H9 (cell line): ENCODE measurements around the gene RND3. TPM values are rescaled to one million over a fixed set of nuclear protein-coding genes. Genes with fewer than 3 reads are reported as not detected.

Experiments
- DNase-seq: peaks from one replicate; pipeline ENCODE4 v3.0.0-alpha.2; 2017
- H2AFZ ChIP-seq: one replicate; pipeline ENCODE4 v1.6.1; 2013; ENCODE audit warnings: mild to moderate bottlenecking, low read length, control low read depth, moderate library complexity
- H2AK5ac ChIP-seq: 2 replicates; pipeline ENCODE4 v1.6.1; 2013; ENCODE audit warnings: low read length, control low read depth, mixed read lengths; ENCODE audit not compliant: insufficient read length
- H2BK120ac ChIP-seq: one replicate; pipeline ENCODE4 v1.6.1; 2013; ENCODE audit warnings: low read depth, mild to moderate bottlenecking, low read length, control low read depth, inconsistent platforms; ENCODE audit not compliant: poor library complexity, severe bottlenecking
- H2BK12ac ChIP-seq: 2 replicates; pipeline ENCODE4 v1.6.1; 2013; ENCODE audit warnings: low read length, control low read depth, mixed read lengths, low read depth; ENCODE audit not compliant: insufficient read length
- H2BK15ac ChIP-seq: 2 replicates; pipeline ENCODE4 v1.6.1; 2013; ENCODE audit warnings: low read depth, low read length, control low read depth
- H2BK20ac ChIP-seq: one replicate; pipeline ENCODE4 v1.6.1; 2013; ENCODE audit warnings: low read depth, mild to moderate bottlenecking, low read length, control low read depth, inconsistent platforms; ENCODE audit not compliant: poor library complexity, severe bottlenecking
- H2BK5ac ChIP-seq: 2 replicates; pipeline ENCODE4 v1.6.1; 2013; ENCODE audit warnings: low read length, control low read depth, mixed read lengths; ENCODE audit not compliant: insufficient read length
- H3K14ac ChIP-seq: 2 replicates; pipeline ENCODE4 v1.6.1; 2013; ENCODE audit warnings: low read length, control low read depth; ENCODE audit not compliant: insufficient read depth
- H3K18ac ChIP-seq: 2 replicates; pipeline ENCODE4 v1.6.1; 2013; ENCODE audit warnings: low read depth, mild to moderate bottlenecking, mixed read lengths, low read length, control low read depth; ENCODE audit not compliant: insufficient read length
- H3K23ac ChIP-seq: 2 replicates; pipeline ENCODE4 v1.6.1; 2013; ENCODE audit warnings: low read length, control low read depth, mixed read lengths, low read depth; ENCODE audit not compliant: insufficient read length
- H3K23me2 ChIP-seq: 2 replicates; pipeline ENCODE4 v1.6.1; 2013; ENCODE audit warnings: low read depth, mild to moderate bottlenecking, mixed read lengths, low read length, control low read depth; ENCODE audit not compliant: insufficient read length, poor library complexity, severe bottlenecking
- H3K27ac ChIP-seq: 2 replicates; pipeline ENCODE4 v1.5.1; 2013; ENCODE audit warnings: low read length, control low read depth, mixed read lengths, low read depth; ENCODE audit not compliant: insufficient read length
- H3K27me3 ChIP-seq: 2 replicates; pipeline ENCODE4 v1.6.1; 2013; ENCODE audit warnings: low read length, control low read depth, inconsistent platforms; ENCODE audit not compliant: insufficient read depth
- H3K4ac ChIP-seq: 2 replicates; pipeline ENCODE4 v1.6.1; 2013; ENCODE audit warnings: low read depth, mild to moderate bottlenecking, control low read depth, inconsistent platforms, low read length, moderate library complexity
- H3K4me1 ChIP-seq: 2 replicates; pipeline ENCODE4 v1.6.1; 2013; ENCODE audit warnings: low read length, control low read depth, inconsistent platforms; ENCODE audit not compliant: insufficient read depth
- H3K4me2 ChIP-seq: 2 replicates; pipeline ENCODE4 v1.6.1; 2013; ENCODE audit warnings: low read length, control low read depth, mixed read lengths; ENCODE audit not compliant: insufficient read length, insufficient read depth
- H3K56ac ChIP-seq: 2 replicates; pipeline ENCODE4 v1.6.1; 2013; ENCODE audit warnings: low read depth, mild to moderate bottlenecking, mixed read lengths, low read length, control low read depth; ENCODE audit not compliant: insufficient read length
- H3K79me1 ChIP-seq: 2 replicates; pipeline ENCODE4 v1.6.1; 2013; ENCODE audit warnings: low read depth, mild to moderate bottlenecking, moderate library complexity, low read length, control low read depth, inconsistent platforms; ENCODE audit not compliant: insufficient read depth, poor library complexity, severe bottlenecking
- H3K79me2 ChIP-seq: 2 replicates; pipeline ENCODE4 v1.6.1; 2013; ENCODE audit warnings: low read length, control low read depth, inconsistent platforms; ENCODE audit not compliant: insufficient read depth
- H3K9ac ChIP-seq: 2 replicates; pipeline ENCODE4 v1.6.1; 2013; ENCODE audit warnings: low read length, control low read depth, mixed read lengths; ENCODE audit not compliant: insufficient read length; ENCODE audit errors: extremely low read depth
- H3K9me3 ChIP-seq: one replicate; pipeline ENCODE4 v1.6.1; 2013; ENCODE audit warnings: low read depth, low read length, inconsistent platforms; ENCODE audit not compliant: control insufficient read depth
- H3T11ph ChIP-seq: one replicate; pipeline ENCODE4 v1.6.1; 2013; ENCODE audit warnings: mild to moderate bottlenecking, low read length, control low read depth, inconsistent platforms
- H4K20me1 ChIP-seq: one replicate; pipeline ENCODE4 v1.6.1; 2013; ENCODE audit not compliant: control insufficient read depth, insufficient read length, insufficient read depth
- H4K5ac ChIP-seq: 2 replicates; pipeline ENCODE4 v1.6.1; 2013; ENCODE audit warnings: low read depth, mild to moderate bottlenecking, mixed read lengths, low read length, control low read depth; ENCODE audit not compliant: insufficient read length
- H4K8ac ChIP-seq: replicated peaks from 2 replicates; pipeline ENCODE4 v1.6.1; 2013; ENCODE audit warnings: low read length, control low read depth, mixed read lengths, low read depth; ENCODE audit not compliant: insufficient read length
- H4K91ac ChIP-seq: 2 replicates; pipeline ENCODE4 v1.6.1; 2013; ENCODE audit warnings: low read depth, mild to moderate bottlenecking, moderate library complexity, mixed read lengths, low read length, control low read depth; ENCODE audit not compliant: insufficient read length
- H3K27ac Mint-ChIP-seq, 3 experiments: 2 replicates in 2 of 3; 3 replicates in 1 of 3; pipeline ENCODE4 v1.8.0; 2020 to 2021; ENCODE audit warnings: mixed read lengths in 3 of 3, mild to moderate bottlenecking in 1 of 3, moderate library complexity in 1 of 3
- H3K27me3 Mint-ChIP-seq: 2 replicates; pipeline ENCODE4 v1.8.0; 2021; ENCODE audit warnings: low read depth, mild to moderate bottlenecking, moderate library complexity, mixed read lengths
- H3K36me3 Mint-ChIP-seq, 3 experiments: 2 replicates in 2 of 3; 3 replicates in 1 of 3; pipeline ENCODE4 v1.8.0; 2020 to 2021; ENCODE audit warnings: low read depth in 3 of 3, mixed read lengths in 3 of 3; ENCODE audit not compliant: insufficient read depth in 1 of 3
- H3K4me1 Mint-ChIP-seq, 2 experiments: 2 replicates each; pipeline ENCODE4 v1.8.0; 2020; ENCODE audit warnings: mixed read lengths in 2 of 2
- H3K4me3 Mint-ChIP-seq, 2 experiments: 2 replicates in 1 of 2; 3 replicates in 1 of 2; pipeline ENCODE4 v1.8.0; 2020 to 2021; ENCODE audit warnings: mild to moderate bottlenecking in 2 of 2, mixed read lengths in 2 of 2, moderate library complexity in 1 of 2
- H3K9me3 Mint-ChIP-seq, 2 experiments: 2 replicates in 1 of 2; 3 replicates in 1 of 2; pipeline ENCODE4 v1.8.0; 2020; ENCODE audit warnings: mild to moderate bottlenecking in 2 of 2, mixed read lengths in 2 of 2, moderate library complexity in 1 of 2
- WGBS: extraction: QIAGEN DNeasy Blood & Tissue Kit; methylation state at CpG from one replicate; pipeline ENCODE4 v1.1.7; 2013; ENCODE audit warnings: missing lambda C conversion rate, low lambda C conversion rate, mixed read lengths; ENCODE audit not compliant: insufficient read length; ENCODE audit errors: extremely low coverage; 5-methylcytosine and 5-hydroxymethylcytosine counted together
- total RNA-seq: library from RNA; stranded (reverse); gene quantifications from 2 replicates; pipeline ENCODE4 v1.2.1, GENCODE V29; 2021
- TF ChIP-seq, protein P1 (sequence below): fragments of 200-600 bp; sonication (generic); conservative IDR thresholded peaks from 3 replicates; pipeline ENCODE4 v1.8.0; 2021; ENCODE audit warnings: antibody characterized with exemption, mild to moderate bottlenecking

The RND3 gene
- total RNA-seq, 1 experiment from 2014 or later = 62.6 TPM

GRCh38 chr2:150484461-150485021, 2.9 kb downstream of the RND3 start:
- Histone ChIP-seq H3K23ac (no peak overlapping the region), H3K18ac (no peak overlapping the region), H2AK5ac (no peak overlapping the region), H2BK120ac (no peak overlapping the region), H2BK5ac (no peak overlapping the region), H4K91ac (no peak overlapping the region), H3K56ac (no peak overlapping the region), H3K9ac (peak overlapping the region; percentile 93), H4K5ac (no peak overlapping the region), H3T11ph (no peak overlapping the region), H3K79me2 (peaks cover 62% of the 10 kb centered on the region), H3K14ac (no peak overlapping the region), H3K23me2 (peaks cover 8% of the 10 kb centered on the region), H2BK12ac (no peak overlapping the region), H4K8ac (no peak overlapping the region), H3K4me1 (peaks cover 17% of the 10 kb centered on the region), H3K27ac (no peak overlapping the region), H3K27me3 (no peaks in the 10 kb centered on the region), H2BK15ac (no peak overlapping the region), H2AFZ (no peak overlapping the region), H3K4me2 (peak overlapping the region; percentile 94), H3K9me3 (no peaks in the 10 kb centered on the region), H4K20me1 (no peaks in the 10 kb centered on the region), H3K4ac (no peak overlapping the region), H3K79me1 (peaks cover 5% of the 10 kb centered on the region), H2BK20ac (no peak overlapping the region)
- Mint-ChIP-seq H3K4me3 (peak overlapping the region; percentile 93 to 99), H3K27me3 (no peaks in the 10 kb centered on the region; the same call in 1 of the 2 replicates), H3K36me3 (peaks cover 3 to 46% (median 23%) of the 10 kb centered on the region in 3 experiments; a peak in 5 of 7 replicates), H3K9me3 (peaks cover 0 to 6% of the 10 kb centered on the region in 2 experiments; a peak in 3 of 5 replicates), H3K27ac (no peak overlapping the region), H3K4me1 (peaks cover 43 to 47% of the 10 kb centered on the region in 2 experiments)
- no CpG with 5 or more reads among the region's 7 CpGs for WGBS
- DNase-seq = no peak
- TF ChIP-seq, protein P1, sequence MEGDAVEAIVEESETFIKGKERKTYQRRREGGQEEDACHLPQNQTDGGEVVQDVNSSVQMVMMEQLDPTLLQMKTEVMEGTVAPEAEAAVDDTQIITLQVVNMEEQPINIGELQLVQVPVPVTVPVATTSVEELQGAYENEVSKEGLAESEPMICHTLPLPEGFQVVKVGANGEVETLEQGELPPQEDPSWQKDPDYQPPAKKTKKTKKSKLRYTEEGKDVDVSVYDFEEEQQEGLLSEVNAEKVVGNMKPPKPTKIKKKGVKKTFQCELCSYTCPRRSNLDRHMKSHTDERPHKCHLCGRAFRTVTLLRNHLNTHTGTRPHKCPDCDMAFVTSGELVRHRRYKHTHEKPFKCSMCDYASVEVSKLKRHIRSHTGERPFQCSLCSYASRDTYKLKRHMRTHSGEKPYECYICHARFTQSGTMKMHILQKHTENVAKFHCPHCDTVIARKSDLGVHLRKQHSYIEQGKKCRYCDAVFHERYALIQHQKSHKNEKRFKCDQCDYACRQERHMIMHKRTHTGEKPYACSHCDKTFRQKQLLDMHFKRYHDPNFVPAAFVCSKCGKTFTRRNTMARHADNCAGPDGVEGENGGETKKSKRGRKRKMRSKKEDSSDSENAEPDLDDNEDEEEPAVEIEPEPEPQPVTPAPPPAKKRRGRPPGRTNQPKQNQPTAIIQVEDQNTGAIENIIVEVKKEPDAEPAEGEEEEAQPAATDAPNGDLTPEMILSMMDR = no peak
